Loucy (cell line): Measurements from ENCODE around the gene ARHGAP40.
"Not testable (repeated sequence)": the region's sequence is repeated elsewhere in the genome, so short reads cannot be mapped to it uniquely, and the experiment has no call there.

Experiments
- H2AFZ ChIP-seq: fragments of 200-600 bp; sonication (generic); 2 replicates; pipeline ENCODE4 v1.6.0; 2016; ENCODE audit warnings: antibody characterized with exemption, mild to moderate bottlenecking, low read length, moderate library complexity
- H3F3A ChIP-seq: fragments of 200-600 bp; 2 replicates; pipeline ENCODE4 v1.6.0; 2016; ENCODE audit warnings: antibody characterized with exemption, low read depth, mild to moderate bottlenecking
- H3K27me3 ChIP-seq: fragments of 200-600 bp; sonication (generic); 2 replicates; pipeline ENCODE4 v1.6.1; 2014; ENCODE audit warnings: low read length, mild to moderate bottlenecking; ENCODE audit not compliant: insufficient read depth, poor library complexity, severe bottlenecking
- H3K36me3 ChIP-seq: fragments of 200-600 bp; sonication (generic); 2 replicates; pipeline ENCODE4 v1.6.1; 2016; ENCODE audit warnings: low read length; ENCODE audit not compliant: insufficient read depth
- H3K4me1 ChIP-seq: fragments of 200-600 bp; sonication (generic); 2 replicates; pipeline ENCODE4 v1.5.1; 2014; ENCODE audit warnings: low read length, mild to moderate bottlenecking; ENCODE audit not compliant: insufficient read depth, poor library complexity, severe bottlenecking
- H3K4me2 ChIP-seq: fragments of 200-600 bp; sonication (generic); 2 replicates; pipeline ENCODE4 v1.6.0; 2014; ENCODE audit warnings: antibody characterized with exemption, low read length, low read depth, mild to moderate bottlenecking; ENCODE audit not compliant: poor library complexity, severe bottlenecking
- H3K4me3 ChIP-seq: fragments of 200-600 bp; sonication (generic); 2 replicates; pipeline ENCODE4 v1.5.1; 2014; ENCODE audit warnings: low read length, mild to moderate bottlenecking, mixed read lengths; ENCODE audit not compliant: poor library complexity, severe bottlenecking
- H3K79me2 ChIP-seq: fragments of 200-600 bp; sonication (generic); 2 replicates; pipeline ENCODE4 v1.6.1; 2014; ENCODE audit warnings: low read length; ENCODE audit not compliant: insufficient read depth
- H3K9ac ChIP-seq: fragments of 200-600 bp; sonication (generic); 2 replicates; pipeline ENCODE4 v1.6.0; 2014; ENCODE audit warnings: mild to moderate bottlenecking, low read depth, low read length, moderate library complexity; ENCODE audit not compliant: poor library complexity, severe bottlenecking
- H3K9me2 ChIP-seq: fragments of 200-600 bp; sonication (generic); replicated peaks from 2 replicates; pipeline ENCODE4 v1.6.1; 2016; ENCODE audit warnings: low read depth, low read length, mixed read lengths
- H3K9me3 ChIP-seq: fragments of 200-600 bp; sonication (generic); 2 replicates; pipeline ENCODE4 v1.6.1; 2014; ENCODE audit warnings: mild to moderate bottlenecking, antibody characterized with exemption, low read length, low read depth; ENCODE audit not compliant: insufficient read depth
- H4K20me1 ChIP-seq: fragments of 200-600 bp; sonication (generic); 2 replicates; pipeline ENCODE4 v1.6.0; 2014; ENCODE audit warnings: antibody characterized with exemption, low read length, mild to moderate bottlenecking; ENCODE audit not compliant: insufficient read depth, poor library complexity, severe bottlenecking
- EZH2phosphoT487 ChIP-seq: fragments of 200-600 bp; IDR thresholded peaks from 2 replicates; pipeline ENCODE4 v1.6.1; 2018; ENCODE audit warnings: antibody characterized with exemption, mild to moderate bottlenecking, moderate library complexity, borderline replicate concordance
- TF ChIP-seq, protein P1 (sequence below): fragments of 200-600 bp; sonication (generic); conservative IDR thresholded peaks from 2 replicates; pipeline ENCODE4 v1.5.1; 2014; ENCODE audit warnings: mild to moderate bottlenecking, antibody characterized with exemption, low read length

Gene ARHGAP40

DNA sequence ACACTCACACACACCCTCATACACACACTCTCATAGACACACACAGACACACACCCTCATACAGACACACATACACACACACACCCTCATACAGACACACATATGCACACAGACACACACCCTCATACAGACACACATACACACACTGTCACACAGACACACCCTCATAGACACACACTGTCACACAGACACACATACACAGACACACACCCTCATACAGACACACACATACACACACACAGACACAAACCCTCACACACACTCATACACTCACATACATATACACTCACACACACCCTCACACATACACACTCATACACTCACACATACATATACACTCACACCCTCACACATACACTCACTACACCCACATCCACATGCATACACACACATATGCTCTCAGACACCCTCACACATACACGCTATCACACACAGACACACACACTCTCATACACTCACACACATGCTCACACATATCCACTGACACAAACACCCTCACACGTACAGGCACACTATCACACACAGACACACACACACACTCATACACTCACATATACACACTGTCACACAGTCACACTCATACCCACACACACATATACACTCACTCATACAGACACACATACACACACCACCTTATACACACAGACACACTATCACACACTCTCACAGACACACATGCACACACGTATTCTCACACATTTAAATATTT, 11.5 kb upstream of the ARHGAP40 start:
- H4K20me1 ChIP-seq = no peaks in the 10 kb centered on the region
- no peaks in the 10 kb centered on the region for H3K36me3 ChIP-seq
- no peak overlapping the region for H2AFZ ChIP-seq
- no peaks in the 10 kb centered on the region for H3F3A ChIP-seq
- TF ChIP-seq, protein P1, sequence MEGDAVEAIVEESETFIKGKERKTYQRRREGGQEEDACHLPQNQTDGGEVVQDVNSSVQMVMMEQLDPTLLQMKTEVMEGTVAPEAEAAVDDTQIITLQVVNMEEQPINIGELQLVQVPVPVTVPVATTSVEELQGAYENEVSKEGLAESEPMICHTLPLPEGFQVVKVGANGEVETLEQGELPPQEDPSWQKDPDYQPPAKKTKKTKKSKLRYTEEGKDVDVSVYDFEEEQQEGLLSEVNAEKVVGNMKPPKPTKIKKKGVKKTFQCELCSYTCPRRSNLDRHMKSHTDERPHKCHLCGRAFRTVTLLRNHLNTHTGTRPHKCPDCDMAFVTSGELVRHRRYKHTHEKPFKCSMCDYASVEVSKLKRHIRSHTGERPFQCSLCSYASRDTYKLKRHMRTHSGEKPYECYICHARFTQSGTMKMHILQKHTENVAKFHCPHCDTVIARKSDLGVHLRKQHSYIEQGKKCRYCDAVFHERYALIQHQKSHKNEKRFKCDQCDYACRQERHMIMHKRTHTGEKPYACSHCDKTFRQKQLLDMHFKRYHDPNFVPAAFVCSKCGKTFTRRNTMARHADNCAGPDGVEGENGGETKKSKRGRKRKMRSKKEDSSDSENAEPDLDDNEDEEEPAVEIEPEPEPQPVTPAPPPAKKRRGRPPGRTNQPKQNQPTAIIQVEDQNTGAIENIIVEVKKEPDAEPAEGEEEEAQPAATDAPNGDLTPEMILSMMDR = no peak
- TF ChIP-seq EZH2phosphoT487 = no peak
- H3K9me3 ChIP-seq = no peaks in the 10 kb centered on the region
- no peaks in the 10 kb centered on the region for H3K4me1 ChIP-seq
- no peaks in the 10 kb centered on the region for H3K27me3 ChIP-seq
- no peaks in the 10 kb centered on the region for H3K79me2 ChIP-seq
- H3K9ac ChIP-seq = no peak overlapping the region
- no peak overlapping the region for H3K4me3 ChIP-seq
- no peaks in the 10 kb centered on the region for H3K9me2 ChIP-seq
- no peak overlapping the region for H3K4me2 ChIP-seq

DNA sequence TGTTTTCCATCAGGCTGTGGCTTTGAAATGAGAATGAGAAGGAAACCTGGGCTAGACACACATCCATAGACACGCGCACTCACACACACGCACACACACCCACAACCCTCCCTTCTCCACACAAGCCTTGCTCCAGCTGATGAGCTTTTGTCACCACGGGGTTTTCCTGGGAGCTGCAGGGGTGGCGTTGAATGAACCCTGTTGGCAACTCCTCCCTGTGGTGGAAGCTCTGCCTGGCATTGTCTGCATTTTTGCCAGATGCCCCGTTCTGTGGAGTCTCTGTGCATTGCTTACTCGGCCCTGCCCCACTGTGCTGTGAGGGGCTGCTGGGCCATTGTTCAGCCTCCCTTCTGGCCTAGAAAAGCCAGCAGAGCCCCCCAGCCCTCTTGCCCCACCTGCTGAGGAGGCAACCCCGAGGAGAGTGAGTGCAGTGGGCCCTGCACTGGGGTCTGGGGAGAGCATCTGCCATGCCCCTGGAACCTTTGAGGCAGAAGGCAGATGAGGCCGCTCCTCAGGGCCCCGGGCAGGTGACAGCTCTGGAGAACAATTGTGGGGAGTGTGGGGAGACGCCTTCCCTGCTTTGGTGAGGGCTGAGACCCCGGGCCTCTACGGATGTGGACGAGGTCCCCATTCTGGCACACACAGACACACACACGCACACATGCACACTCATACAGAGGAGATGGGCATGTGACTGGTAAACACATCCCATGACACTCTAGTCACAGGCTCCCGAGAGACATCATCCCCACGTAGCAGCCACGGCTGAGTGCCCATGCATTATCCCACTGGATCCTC, 10.7 kb upstream of the ARHGAP40 start:
- H3K9me3 ChIP-seq = no peaks in the 10 kb centered on the region
- H3F3A ChIP-seq = no peaks in the 10 kb centered on the region
- no peaks in the 10 kb centered on the region for H3K4me1 ChIP-seq
- no peak overlapping the region for H3K4me2 ChIP-seq
- H3K36me3 ChIP-seq = no peaks in the 10 kb centered on the region
- no peaks in the 10 kb centered on the region for H3K27me3 ChIP-seq
- no peak overlapping the region for H2AFZ ChIP-seq
- H3K9ac ChIP-seq = no peak overlapping the region
- H3K4me3 ChIP-seq = no peak overlapping the region
- H3K79me2 ChIP-seq = no peaks in the 10 kb centered on the region
- H4K20me1 ChIP-seq = no peaks in the 10 kb centered on the region
- no peaks in the 10 kb centered on the region for H3K9me2 ChIP-seq
- TF ChIP-seq EZH2phosphoT487 = no peak
- TF ChIP-seq, protein P1 = no peak

DNA sequence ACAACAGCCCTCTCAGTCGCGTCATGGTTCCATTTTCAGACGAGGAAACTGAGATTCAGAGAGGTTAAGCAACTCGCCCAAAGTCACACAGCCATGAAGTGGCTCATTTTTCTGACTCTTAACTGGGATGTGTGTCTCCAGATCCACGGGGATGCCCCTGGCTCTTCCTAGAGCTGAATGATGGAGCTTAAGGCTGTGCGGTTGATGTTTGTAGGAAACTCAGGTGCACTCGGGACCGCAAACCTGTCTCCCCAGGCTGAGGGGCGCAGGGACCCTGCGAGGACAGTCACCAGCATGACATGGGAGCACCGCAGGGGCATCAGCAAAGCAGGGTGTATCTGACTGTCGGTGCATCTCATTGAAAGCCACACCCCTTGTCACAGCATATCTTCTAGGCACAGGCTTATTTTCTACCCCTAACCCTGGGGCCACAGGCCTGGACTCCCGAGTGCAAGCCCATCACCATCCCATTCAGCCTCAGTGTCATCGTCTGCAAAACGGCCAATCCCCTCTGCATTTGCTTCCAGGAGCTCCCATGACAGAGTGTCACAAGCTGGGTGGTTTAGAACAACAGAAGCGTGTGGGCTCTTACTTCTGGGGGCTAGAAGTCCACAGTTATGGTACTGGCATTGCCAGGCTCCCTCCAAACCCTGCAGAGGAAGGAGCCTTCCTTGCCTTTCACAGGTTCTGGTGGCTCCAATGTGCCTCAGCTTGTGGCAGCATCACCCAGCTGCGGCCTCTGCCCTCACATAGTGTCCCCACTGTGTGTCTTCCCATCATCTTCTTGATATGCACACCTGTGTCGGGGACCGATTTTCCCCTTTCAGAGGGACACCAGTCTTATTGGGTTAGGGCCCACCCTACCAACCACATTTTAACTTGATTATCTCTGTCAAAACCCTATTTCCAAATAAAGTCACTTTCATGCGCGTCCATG, 9.9 kb upstream of the ARHGAP40 start:
- no peaks in the 10 kb centered on the region for H4K20me1 ChIP-seq
- TF ChIP-seq, protein P1 = no peak
- TF ChIP-seq EZH2phosphoT487 = no peak
- H3K4me1 ChIP-seq = no peaks in the 10 kb centered on the region
- H3K9me2 ChIP-seq = no peaks in the 10 kb centered on the region
- H3K4me2 ChIP-seq = no peak overlapping the region
- H3K36me3 ChIP-seq = no peaks in the 10 kb centered on the region
- H3K9me3 ChIP-seq = no peaks in the 10 kb centered on the region
- H2AFZ ChIP-seq = no peak overlapping the region
- H3K9ac ChIP-seq = no peak overlapping the region
- H3K27me3 ChIP-seq = no peaks in the 10 kb centered on the region
- no peaks in the 10 kb centered on the region for H3F3A ChIP-seq
- no peak overlapping the region for H3K4me3 ChIP-seq
- H3K79me2 ChIP-seq = no peaks in the 10 kb centered on the region

DNA sequence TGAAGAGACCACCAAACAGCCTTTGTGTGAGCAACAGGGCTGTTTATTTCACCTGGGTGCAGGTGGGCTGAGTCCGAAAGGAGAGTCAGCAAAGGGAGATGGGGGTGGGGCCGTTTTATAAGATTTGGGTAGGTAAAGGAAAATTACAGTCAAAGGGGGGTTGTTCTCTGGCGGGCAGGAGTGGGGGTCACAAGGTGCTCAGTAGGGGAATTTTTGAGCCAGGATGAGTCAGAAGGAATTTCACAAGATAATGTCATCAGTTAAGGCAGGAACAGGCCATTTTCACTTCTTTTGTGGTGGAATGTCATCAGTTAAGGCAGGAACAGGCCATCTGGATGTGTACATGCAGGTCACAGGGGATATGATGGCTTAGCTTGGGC, 9.2 kb upstream of the ARHGAP40 start:
- not testable (repeated sequence) for H3K79me2 ChIP-seq, H3F3A ChIP-seq, H2AFZ ChIP-seq, H3K27me3 ChIP-seq, H3K36me3 ChIP-seq, H4K20me1 ChIP-seq, H3K4me1 ChIP-seq, H3K9me3 ChIP-seq, H3K9ac ChIP-seq, H3K4me3 ChIP-seq, H3K9me2 ChIP-seq, H3K4me2 ChIP-seq

DNA sequence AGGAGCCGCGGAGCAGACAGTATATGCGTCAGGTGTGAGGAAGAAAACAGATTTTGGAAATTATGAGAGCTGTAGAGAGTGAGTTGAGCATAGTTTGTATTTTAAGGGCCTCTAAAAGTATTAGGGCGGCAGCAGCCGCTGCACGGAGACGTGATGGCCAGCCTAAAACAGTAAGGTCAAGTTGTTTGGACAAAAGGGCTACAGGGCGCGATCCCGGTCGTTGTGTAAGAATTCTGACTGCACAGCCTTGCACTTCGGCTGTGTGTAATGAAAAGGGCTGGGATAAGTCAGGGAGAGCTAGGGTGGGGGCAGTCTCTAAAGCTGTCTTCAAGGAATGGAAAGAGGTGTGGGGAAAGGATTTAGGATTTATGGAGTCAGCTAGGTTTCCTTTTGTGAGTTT, 7.3 kb upstream of the ARHGAP40 start:
- H3K4me2 ChIP-seq, H3K36me3 ChIP-seq: not testable (repeated sequence)

More for the DNA sequence above, 7.3 kb upstream of the ARHGAP40 start:
- H3F3A ChIP-seq, H3K9me2 ChIP-seq, H2AFZ ChIP-seq, H3K79me2 ChIP-seq, H3K4me3 ChIP-seq, H4K20me1 ChIP-seq, H3K9ac ChIP-seq, H3K9me3 ChIP-seq, H3K27me3 ChIP-seq, H3K4me1 ChIP-seq: not testable (repeated sequence)
